ENCODE results near the gene IMPDH2.

Gene IMPDH2

DNA sequence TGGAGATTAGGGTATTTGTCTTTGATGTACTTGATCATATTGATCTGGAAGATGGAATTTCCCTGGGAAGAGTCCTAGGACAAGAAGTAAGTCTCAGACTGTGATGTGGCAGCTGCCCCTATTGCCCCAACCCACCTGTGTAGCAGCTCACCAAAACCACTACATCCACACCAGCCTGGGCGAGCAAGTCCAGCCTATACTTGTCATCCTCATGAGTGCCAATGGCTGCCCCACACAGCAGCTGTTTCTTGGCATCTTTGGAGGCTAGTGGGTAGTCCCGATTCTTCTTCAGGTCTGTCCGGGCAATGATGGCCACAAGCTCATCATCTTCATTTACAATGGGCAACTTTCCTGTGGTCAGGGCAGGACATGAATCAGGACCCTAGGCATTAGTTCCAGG, 2.7 kb downstream of the IMPDH2 start:
- peak overlapping the region; percentile 99 for H3K27ac ChIP-seq

DNA sequence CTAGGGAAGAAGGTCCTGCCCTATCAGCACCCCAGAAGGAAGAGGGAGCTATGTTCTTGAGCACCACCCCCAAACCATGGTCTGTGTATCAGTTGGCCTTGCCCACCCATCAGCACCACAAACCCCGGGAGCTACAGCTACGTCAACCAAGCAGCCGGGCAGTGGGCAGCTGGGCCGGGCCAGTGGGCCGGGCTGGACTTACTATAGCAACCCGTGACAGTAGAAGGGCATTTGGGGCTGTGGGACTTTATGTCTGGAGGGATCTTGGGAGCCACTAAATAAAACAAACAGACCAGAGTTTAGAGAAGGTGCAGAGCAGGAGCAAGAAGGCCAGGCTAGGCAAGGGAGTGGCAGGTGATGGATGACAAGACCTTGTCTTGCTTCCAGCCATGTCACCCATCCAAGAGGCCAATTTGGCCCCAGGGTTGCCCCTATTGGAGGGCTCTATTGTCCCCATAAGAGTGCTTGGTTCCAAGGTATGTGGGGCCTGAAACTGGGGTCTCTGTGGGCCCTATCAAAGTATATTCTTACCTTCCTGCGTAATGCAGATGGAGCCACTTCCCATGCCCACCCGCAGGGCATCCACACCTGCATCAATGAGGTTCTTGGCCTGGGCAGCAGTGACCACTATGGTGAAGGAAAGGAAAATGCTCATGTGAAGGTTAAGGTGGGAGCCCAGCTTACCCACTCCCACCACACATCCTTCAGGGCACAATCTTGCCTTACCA, 3.2 kb downstream of the IMPDH2 start:
- TF ChIP-seq, protein P1, sequence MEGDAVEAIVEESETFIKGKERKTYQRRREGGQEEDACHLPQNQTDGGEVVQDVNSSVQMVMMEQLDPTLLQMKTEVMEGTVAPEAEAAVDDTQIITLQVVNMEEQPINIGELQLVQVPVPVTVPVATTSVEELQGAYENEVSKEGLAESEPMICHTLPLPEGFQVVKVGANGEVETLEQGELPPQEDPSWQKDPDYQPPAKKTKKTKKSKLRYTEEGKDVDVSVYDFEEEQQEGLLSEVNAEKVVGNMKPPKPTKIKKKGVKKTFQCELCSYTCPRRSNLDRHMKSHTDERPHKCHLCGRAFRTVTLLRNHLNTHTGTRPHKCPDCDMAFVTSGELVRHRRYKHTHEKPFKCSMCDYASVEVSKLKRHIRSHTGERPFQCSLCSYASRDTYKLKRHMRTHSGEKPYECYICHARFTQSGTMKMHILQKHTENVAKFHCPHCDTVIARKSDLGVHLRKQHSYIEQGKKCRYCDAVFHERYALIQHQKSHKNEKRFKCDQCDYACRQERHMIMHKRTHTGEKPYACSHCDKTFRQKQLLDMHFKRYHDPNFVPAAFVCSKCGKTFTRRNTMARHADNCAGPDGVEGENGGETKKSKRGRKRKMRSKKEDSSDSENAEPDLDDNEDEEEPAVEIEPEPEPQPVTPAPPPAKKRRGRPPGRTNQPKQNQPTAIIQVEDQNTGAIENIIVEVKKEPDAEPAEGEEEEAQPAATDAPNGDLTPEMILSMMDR (conservative IDR thresholded peaks at IDR 0.05): no peak
- peak overlapping the region; percentile 99 for H3K27ac ChIP-seq

More for the DNA sequence above, 2.7 kb downstream of the IMPDH2 start:
- TF ChIP-seq, protein P1 (conservative IDR thresholded peaks at IDR 0.05): no peak

DNA sequence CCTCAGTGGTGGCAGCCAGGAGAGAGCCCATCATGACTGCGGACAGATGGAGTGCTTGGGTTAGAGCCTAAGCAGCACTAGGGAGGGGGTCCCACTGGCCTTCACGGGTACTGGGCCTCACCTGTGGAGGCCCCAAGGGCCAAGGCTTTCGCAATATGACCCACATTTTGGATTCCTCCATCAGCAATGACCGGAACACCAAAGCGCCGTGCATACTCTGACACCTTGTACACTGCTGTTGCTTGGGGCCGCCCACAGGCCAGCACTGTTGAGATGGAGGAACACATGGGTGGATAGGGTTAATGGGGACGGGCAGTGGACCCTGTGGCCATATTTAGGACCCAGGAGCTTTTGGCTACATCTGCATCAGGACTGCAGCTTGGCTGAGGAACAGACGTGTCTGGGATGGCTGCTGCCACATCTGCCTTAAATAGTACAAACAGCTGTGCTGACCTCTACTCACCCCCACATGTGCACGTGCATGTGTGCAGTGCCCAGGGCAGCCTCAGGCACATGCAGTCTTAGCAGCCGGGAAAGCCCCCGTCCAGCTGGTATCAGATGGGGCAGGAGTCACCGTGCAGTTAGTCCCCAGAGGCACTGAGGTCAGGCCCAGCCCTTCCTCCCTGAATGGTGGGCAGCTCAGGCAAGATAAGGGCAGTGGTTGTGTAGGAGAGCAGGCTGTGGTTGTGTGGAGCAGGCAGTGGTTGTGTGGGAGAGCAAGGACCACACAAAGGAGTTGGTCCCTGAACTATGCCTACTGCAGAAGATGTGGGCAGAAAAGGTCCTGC, 4.0 kb downstream of the IMPDH2 start:
- peak overlapping the region; percentile 99 for H3K27ac ChIP-seq
- TF ChIP-seq, protein P1 (conservative IDR thresholded peaks at IDR 0.05): no peak

DNA sequence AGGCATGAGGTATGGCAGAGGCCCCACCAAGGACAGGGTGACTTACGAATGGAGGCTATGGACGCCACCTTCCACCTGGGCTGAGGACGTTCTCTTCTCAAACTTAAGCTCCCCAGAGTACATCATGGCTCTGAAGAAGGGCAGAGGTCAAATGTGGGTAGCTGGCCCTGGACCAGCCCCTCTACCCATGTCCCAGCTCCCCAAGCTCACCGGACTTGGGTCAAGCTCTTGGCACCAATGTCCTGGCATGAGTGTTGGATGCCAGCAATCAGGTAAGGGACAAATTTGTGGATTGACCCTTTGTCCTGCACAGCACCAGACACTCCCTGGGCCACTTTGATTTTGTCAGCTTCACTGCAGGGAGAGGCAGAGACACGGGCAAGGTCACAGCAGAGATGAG, 4.7 kb downstream of the IMPDH2 start:
- TF ChIP-seq, protein P1 (conservative IDR thresholded peaks at IDR 0.05): no peak
- H3K27ac ChIP-seq: peak overlapping the region; percentile 99

DNA sequence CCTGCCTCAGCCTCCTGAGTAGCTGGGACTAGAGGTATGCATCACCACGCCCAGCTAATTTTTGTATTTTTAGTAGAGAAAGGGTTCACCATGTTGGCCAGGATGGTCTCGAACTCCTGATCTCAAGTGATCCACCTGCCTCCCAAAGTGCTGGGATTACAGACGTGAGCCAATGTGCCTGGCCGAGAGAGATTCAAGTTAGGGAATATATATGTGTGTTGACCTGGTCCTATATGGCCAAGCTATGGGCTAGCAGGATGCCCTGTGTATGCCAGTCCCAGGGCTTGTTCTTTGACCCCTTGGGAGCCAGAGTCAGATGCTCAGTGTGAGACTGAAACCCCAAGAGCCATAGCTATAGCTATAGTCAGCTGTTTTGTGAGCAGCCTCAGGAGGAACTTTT, 5.4 kb downstream of the IMPDH2 start:
- peak overlapping the region; percentile 99 for H3K27ac ChIP-seq
- TF ChIP-seq, protein P1 (conservative IDR thresholded peaks at IDR 0.05): no peak

DNA sequence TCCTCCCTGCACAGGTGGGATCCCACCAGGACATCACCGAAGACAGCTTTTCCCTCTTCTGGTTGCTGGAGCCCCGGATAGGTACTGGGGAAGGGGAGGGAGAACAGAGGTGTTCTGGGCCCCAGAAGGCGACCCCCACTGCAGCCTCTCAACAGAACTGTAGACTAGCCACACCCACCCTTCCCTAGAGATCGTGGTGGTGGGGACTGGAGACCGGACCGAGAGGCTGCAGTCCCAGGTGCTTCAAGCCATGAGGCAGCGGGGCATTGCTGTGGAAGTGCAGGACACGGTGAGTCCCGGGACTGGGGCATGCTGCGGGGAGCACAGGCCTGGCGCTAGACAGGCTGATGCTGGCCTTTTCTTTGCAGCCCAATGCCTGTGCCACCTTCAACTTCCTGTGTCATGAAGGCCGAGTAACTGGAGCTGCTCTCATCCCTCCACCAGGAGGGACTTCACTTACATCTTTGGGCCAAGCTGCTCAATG, 6.5 kb downstream of the IMPDH2 start:
- H3K27ac ChIP-seq: peak overlapping the region; percentile 99
- TF ChIP-seq, protein P1 (conservative IDR thresholded peaks at IDR 0.05): no peak
